Suppressor macrophage treated with lipopolysaccharide for 1 hour (primary cell): ENCODE measurements around the gene MYF6.
"Not testable (repeated sequence)": the region's sequence is repeated elsewhere in the genome, so short reads cannot be mapped to it uniquely, and the experiment has no call there.

Experiments used
- DNase-seq, 3 donors: peaks; one replicate each; pipeline ENCODE4 v3.0.0-alpha.2; 2020 to 2022

MYF6 gene

GRCh38 chr12:80707126-80707829 lies at the start of gene MYF6:
Gene MYF6 (plus strand): TSS chr12:80707634. CDS start chr12:80707720, 86 bp downstream.
- DNase-seq, result no peak

- no peak for DNase-seq
Observed at GRCh38 chr12:80659512-80660063, 47.8 kb upstream of the MYF6 start.

GRCh38 chr12:80662586-80662985 lies 44.8 kb upstream of the MYF6 start:
- DNase-seq, result no peak

- DNase-seq, result no peak
Observed at GRCh38 chr12:80670214-80670613, 37.2 kb upstream of the MYF6 start.

- not testable (repeated sequence) for DNase-seq
Observed at GRCh38 chr12:80676042-80676636, 31.3 kb upstream of the MYF6 start.

DNA sequence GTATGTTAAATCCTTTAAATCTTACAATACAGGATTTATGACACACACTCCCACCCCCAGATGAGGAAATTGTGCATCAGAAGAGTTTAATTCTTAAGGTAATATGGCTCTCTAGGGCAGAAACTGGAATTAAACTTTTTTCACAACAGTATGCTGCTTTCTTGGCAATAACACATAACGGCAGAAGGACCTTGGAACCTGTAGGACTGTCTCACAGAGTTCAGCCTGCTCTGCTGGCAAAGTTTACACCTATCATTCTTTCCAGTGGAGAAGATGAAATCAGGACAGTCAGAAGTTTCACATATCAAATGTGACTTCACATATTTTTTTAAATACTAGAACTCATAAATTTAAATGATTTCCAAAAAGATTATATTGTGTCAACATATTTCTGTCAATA lies 30.6 kb upstream of the MYF6 start:
- DNase-seq, result no peak

GRCh38 chr12:80677994-80678393 lies 29.4 kb upstream of the MYF6 start:
- DNase-seq, result no peak

- DNase-seq, result no peak
Observed at GRCh38 chr12:80679346-80680131, 27.9 kb upstream of the MYF6 start.

DNA sequence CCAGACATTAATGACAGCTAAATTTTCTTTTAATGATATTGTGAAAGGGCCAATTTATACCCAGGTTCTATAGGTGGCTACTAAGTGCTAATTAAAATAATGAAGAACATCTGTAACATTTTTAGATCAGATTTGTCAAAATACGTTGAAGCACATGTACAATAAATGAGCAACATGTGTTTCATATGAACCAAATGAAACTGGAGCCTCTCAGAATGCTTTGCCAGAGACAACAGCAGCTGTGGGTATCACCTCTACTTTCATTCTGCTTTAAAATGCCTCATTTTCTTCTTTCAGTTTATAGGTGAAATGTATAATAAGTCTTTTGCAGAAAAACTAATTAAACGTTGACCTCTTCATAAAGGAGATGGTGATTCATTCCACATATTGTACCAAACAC lies 26.1 kb upstream of the MYF6 start:
- no peak for DNase-seq

DNA sequence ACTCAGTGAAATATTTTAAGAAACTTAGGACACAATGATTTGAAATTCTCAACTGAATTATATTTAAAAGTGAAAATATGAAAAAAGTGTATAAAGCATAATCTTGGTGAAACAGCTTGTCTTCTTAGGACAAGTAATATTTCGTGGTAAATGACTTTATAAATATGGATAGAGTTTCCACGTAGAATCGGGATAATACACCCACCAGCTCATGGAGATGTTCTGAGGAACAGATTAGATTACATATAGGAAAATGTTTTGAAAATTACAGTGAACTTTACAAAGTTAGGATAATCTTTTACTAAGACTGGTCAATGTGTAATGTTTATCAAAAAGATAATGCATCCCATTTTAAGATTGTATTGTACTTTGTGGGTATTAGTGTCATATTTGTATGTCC lies 25.6 kb upstream of the MYF6 start:
- DNase-seq, result no peak

- DNase-seq, result no peak
Observed at GRCh38 chr12:80684077-80684495, 23.3 kb upstream of the MYF6 start.

- DNase-seq, result no peak
Observed at GRCh38 chr12:80690090-80690489, 17.3 kb upstream of the MYF6 start.

- DNase-seq, result no peak
Observed at GRCh38 chr12:80690513-80690912, 16.9 kb upstream of the MYF6 start.

DNA sequence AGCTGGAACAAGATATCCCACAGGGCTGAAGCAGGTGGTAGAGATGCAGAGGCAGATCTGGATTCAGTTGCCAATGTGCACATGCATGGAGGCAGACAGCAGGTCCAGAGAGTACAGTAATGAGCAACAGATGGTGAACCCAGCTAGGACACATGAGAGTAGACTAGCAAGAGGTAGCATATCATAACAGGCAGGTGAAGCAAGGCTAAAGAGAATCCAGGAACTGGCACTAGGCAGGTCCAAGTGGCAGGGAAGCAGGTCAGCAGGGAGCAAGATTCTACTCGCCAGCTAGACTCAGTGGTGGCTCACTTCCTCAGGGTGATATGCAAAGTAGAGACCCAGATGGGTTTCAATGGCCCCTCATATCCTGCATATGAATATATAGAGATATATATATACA lies 15.3 kb upstream of the MYF6 start:
- DNase-seq, result no peak

DNA sequence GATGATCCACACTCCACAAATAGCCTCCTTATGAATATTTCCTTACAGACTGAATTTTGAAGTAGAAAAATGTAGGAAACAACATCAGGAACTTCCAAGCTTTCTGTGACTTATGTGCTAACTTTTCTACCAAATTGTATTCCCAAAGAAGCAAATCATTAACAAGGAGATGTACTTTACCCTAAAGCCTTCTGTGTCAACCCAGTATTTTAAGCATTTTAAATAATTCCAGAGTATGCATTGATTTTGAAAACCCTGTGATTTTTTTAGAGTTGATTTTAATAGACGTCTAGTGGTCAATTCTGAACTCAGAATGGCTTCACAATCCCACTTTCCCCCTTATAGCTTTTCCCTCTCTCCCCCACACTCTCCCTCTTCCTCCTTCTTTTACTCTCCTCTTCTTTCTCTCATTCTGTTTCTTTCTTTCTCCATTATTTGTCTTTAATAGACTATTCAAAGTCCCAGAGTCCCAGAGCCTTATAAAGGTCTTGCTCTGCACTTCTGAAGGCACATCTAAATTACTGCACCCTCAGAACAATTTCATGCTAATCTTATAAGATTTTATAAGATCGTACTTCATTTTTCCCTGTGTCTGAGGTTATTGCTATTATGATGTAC lies 10.1 kb upstream of the MYF6 start:
- DNase-seq, result no peak

GRCh38 chr12:80698256-80698655 lies 9.2 kb upstream of the MYF6 start:
- no peak for DNase-seq

- DNase-seq, result no peak
Observed at GRCh38 chr12:80698847-80699542, 8.4 kb upstream of the MYF6 start.

DNA sequence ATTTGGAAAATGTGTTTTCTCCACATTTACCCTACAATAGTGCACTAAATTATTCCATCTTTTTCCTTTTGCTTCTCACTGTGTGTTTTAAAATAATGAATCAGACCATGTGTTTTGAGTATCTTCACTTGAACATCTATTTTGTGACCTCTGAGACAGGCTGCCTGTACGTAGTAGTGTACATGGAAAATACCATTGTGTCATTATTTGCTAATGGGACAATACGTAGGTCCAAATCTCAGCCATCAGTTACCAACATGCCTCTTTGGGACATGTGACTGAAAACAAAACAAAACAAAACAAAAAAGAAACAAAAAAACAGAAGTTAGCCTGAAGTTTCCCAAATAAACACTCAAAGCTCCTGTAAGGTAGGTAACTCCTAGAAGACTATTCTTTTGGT lies 7.1 kb upstream of the MYF6 start:
- no peak for DNase-seq

DNA sequence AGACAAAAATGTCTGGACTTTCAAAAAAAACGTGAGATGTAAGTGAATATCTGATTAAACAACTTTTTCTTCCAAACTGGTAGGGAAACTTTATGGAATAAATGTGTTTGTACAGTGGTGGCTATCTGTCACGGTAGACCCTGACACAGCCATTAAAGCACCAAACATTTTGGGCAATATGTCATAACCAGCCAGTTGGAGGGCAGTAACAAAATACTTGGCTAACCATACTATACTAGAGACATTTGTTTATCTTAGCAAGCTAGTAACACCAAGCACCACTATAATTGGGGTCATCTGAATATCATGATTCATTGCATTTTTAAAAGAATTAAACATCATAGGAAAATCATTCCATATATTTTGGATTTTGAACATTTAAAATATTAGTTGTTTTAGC lies 6.0 kb upstream of the MYF6 start:
- DNase-seq, result no peak

- DNase-seq, result no peak
Observed at GRCh38 chr12:80702889-80703805, 4.3 kb upstream of the MYF6 start.

DNA sequence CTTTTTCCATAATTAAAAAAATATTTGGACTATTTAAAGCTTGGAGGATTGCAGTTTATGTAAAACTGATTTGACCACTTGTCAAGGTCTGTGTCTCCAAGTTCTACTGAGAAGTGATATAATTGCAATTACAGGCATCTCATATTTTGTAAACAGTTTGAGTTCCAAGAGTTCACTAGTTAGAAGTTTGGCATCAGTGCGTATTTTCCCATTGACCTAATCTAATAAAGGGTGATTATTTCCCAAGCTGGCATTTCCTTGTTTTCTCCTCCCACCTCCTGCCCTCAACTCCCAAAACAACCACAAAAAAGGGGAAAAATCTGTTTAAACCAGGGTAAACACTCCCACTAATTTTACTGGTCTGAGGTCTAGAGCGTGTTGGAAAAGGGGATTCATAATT lies 3.0 kb upstream of the MYF6 start:
- DNase-seq, result no peak
